ENCODE data around the gene GFOD1. TPM values are rescaled to one million over a fixed set of nuclear protein-coding genes. Genes with fewer than 3 reads are reported as not detected.

The GFOD1 gene
- total and polyA plus RNA-seq, 5 donors = 30.3 to 81.7 (median 54.0) TPM

GRCh38 chr6:13495818-13496217 is 8.4 kb upstream of the GFOD1 start:
- Histone ChIP-seq H3K9me3 (ENCODE audit: control insufficient read depth, low read length) (no peaks in the 10 kb centered on the region), H3K27ac (ENCODE audit: low read length) (peak overlapping the region; percentile 96), H3K4me3 (ENCODE audit: low read length) (no peak overlapping the region), H3K4me1 (ENCODE audit: control insufficient read depth, insufficient read depth, low read length) (peaks cover 7% of the 10 kb centered on the region), H3K27me3 (ENCODE audit: control insufficient read depth, insufficient read depth) (no peaks in the 10 kb centered on the region)
- DNase-seq (no peak), ATAC-seq (peak; percentile 38 to 44)
- WGBS = 54% methylated on average over 3 of the region's 3 CpGs
- intact Hi-C loops (cut with DNase I) = no loop called here

GRCh38 chr6:13495112-13495776 is 7.8 kb upstream of the GFOD1 start:
- H3K27ac ChIP-seq (ENCODE audit: low read length) = peak overlapping the region; percentile 99
- ATAC-seq (peak; percentile 84 to 87), DNase-seq (no peak)
- H3K27me3 ChIP-seq (ENCODE audit: control insufficient read depth, insufficient read depth) = no peaks in the 10 kb centered on the region
- intact Hi-C loops (cut with DNase I) = no loop called here
- H3K4me1 ChIP-seq (ENCODE audit: control insufficient read depth, insufficient read depth, low read length) = peaks cover 7% of the 10 kb centered on the region
- H3K4me3 ChIP-seq (ENCODE audit: low read length) = no peak overlapping the region
- H3K9me3 ChIP-seq (ENCODE audit: control insufficient read depth, low read length) = no peaks in the 10 kb centered on the region
- 65% methylated on average over 5 of the region's 5 CpGs for WGBS

GRCh38 chr6:13494137-13494536 is 6.7 kb upstream of the GFOD1 start:
- Histone ChIP-seq H3K4me1 (ENCODE audit: control insufficient read depth, insufficient read depth, low read length) (peaks cover 7% of the 10 kb centered on the region), H3K27ac (ENCODE audit: low read length) (peak overlapping the region; percentile 7), H3K9me3 (ENCODE audit: control insufficient read depth, low read length) (no peaks in the 10 kb centered on the region), H3K27me3 (ENCODE audit: control insufficient read depth, insufficient read depth) (no peaks in the 10 kb centered on the region), H3K4me3 (ENCODE audit: low read length) (no peak overlapping the region)
- 46% methylated on average over 3 of the region's 3 CpGs for WGBS
- intact Hi-C loops (cut with DNase I) = no loop called here
- DNase-seq = no peak
- ATAC-seq = no peak

GRCh38 chr6:13493147-13493546 is 5.7 kb upstream of the GFOD1 start:
- WGBS = 96% methylated on average over 3 of the region's 3 CpGs
- Histone ChIP-seq H3K9me3 (ENCODE audit: control insufficient read depth, low read length) (no peaks in the 10 kb centered on the region), H3K4me3 (ENCODE audit: low read length) (no peak overlapping the region), H3K27ac (ENCODE audit: low read length) (no peak overlapping the region), H3K27me3 (ENCODE audit: control insufficient read depth, insufficient read depth) (no peaks in the 10 kb centered on the region), H3K4me1 (ENCODE audit: control insufficient read depth, insufficient read depth, low read length) (peaks cover 10% of the 10 kb centered on the region)
- ATAC-seq (no peak), DNase-seq (no peak)
- intact Hi-C loops (cut with DNase I) = no loop called here

GRCh38 chr6:13492357-13492756 is 5.0 kb upstream of the GFOD1 start:
- no peaks in the 10 kb centered on the region for H3K9me3 ChIP-seq (ENCODE audit: control insufficient read depth, low read length)
- DNase-seq = no peak
- H3K4me3 ChIP-seq (ENCODE audit: low read length) = no peak overlapping the region
- no peaks in the 10 kb centered on the region for H3K27me3 ChIP-seq (ENCODE audit: control insufficient read depth, insufficient read depth)
- 64% methylated on average over 2 of the region's 2 CpGs for WGBS
- intact Hi-C loops (cut with DNase I) = no loop called here
- no peak overlapping the region for H3K27ac ChIP-seq (ENCODE audit: low read length)
- ATAC-seq = no peak
- H3K4me1 ChIP-seq (ENCODE audit: control insufficient read depth, insufficient read depth, low read length) = peaks cover 10% of the 10 kb centered on the region

GRCh38 chr6:13491538-13491937 is 4.1 kb upstream of the GFOD1 start:
- Histone ChIP-seq H3K27me3 (ENCODE audit: control insufficient read depth, insufficient read depth) (no peaks in the 10 kb centered on the region), H3K27ac (ENCODE audit: low read length) (no peak overlapping the region), H3K9me3 (ENCODE audit: control insufficient read depth, low read length) (no peaks in the 10 kb centered on the region), H3K4me3 (ENCODE audit: low read length) (no peak overlapping the region), H3K4me1 (ENCODE audit: control insufficient read depth, insufficient read depth, low read length) (peaks cover 10% of the 10 kb centered on the region)
- intact Hi-C loops (cut with DNase I) = no loop called here
- DNase-seq (no peak), ATAC-seq (no peak)
- WGBS = 75% methylated on average over 3 of the region's 3 CpGs

- H3K4me1 ChIP-seq (ENCODE audit: control insufficient read depth, insufficient read depth, low read length) = peaks cover 8% of the 10 kb centered on the region
- no peaks in the 10 kb centered on the region for H3K27me3 ChIP-seq (ENCODE audit: control insufficient read depth, insufficient read depth)
- no peak for DNase-seq
- intact Hi-C loops (cut with DNase I) = no loop called here
- no peak overlapping the region for H3K27ac ChIP-seq (ENCODE audit: low read length)
- ATAC-seq = no peak
- H3K4me3 ChIP-seq (ENCODE audit: low read length) = no peak overlapping the region
- WGBS = 92% methylated on average over 3 of the region's 3 CpGs
- H3K9me3 ChIP-seq (ENCODE audit: control insufficient read depth, low read length) = no peaks in the 10 kb centered on the region
These were observed 3.0 kb upstream of the GFOD1 start for GRCh38 chr6:13490402-13490801.

GRCh38 chr6:13488896-13489237 is 1.5 kb upstream of the GFOD1 start:
- intact Hi-C loops (cut with DNase I) = loop anchor here in 2 of 4 donors (5.0 to 10.0 kb wide), 3 partner anchors 38 to 154 kb away; partner anchors contain the start of gene SIRT5 (in 2 of the 2)
- ATAC-seq = no peak
- peak overlapping the region; percentile 75 for H3K27ac ChIP-seq (ENCODE audit: low read length)
- no peaks in the 10 kb centered on the region for H3K27me3 ChIP-seq (ENCODE audit: control insufficient read depth, insufficient read depth)
- no peak overlapping the region for H3K4me3 ChIP-seq (ENCODE audit: low read length)
- peak in 2 of 3 donors; percentile 48 to 56 for DNase-seq
- no peaks in the 10 kb centered on the region for H3K9me3 ChIP-seq (ENCODE audit: control insufficient read depth, low read length)
- whole genome bisulfite sequencing = 68% methylated on average over 8 of the region's 8 CpGs
- peaks cover 5% of the 10 kb centered on the region for H3K4me1 ChIP-seq (ENCODE audit: control insufficient read depth, insufficient read depth, low read length)

- intact Hi-C loops (cut with DNase I) = loop anchor here in 2 of 4 donors (5.0 to 10.0 kb wide), 3 partner anchors 39 to 153 kb away; partner anchors contain the start of gene SIRT5 (in 2 of the 2)
- no peaks in the 10 kb centered on the region for H3K9me3 ChIP-seq (ENCODE audit: control insufficient read depth, low read length)
- H3K4me1 ChIP-seq (ENCODE audit: control insufficient read depth, insufficient read depth, low read length) = peaks cover 4% of the 10 kb centered on the region
- peak; percentile 71 to 87 (median 85) for DNase-seq
- peak; percentile 15 to 23 for ATAC-seq
- H3K27ac ChIP-seq (ENCODE audit: low read length) = peak overlapping the region; percentile 75
- H3K27me3 ChIP-seq (ENCODE audit: control insufficient read depth, insufficient read depth) = no peaks in the 10 kb centered on the region
- 13% methylated on average over 57 of the region's 57 CpGs for WGBS
- peak overlapping the region; percentile 54 for H3K4me3 ChIP-seq (ENCODE audit: low read length)
These were observed 855 bp upstream of the GFOD1 start for GRCh38 chr6:13488015-13488895.

- intact Hi-C loops (cut with DNase I) = loop anchor here in 2 of 4 donors (5.0 to 10.0 kb wide), 3 partner anchors 41 to 152 kb away; partner anchors contain the start of gene SIRT5 (in 2 of the 2)
- H3K27ac ChIP-seq (ENCODE audit: low read length) = peak overlapping the region; percentile 68
- DNase-seq = peak; percentile 64 to 84 (median 82)
- no peaks in the 10 kb centered on the region for H3K27me3 ChIP-seq (ENCODE audit: control insufficient read depth, insufficient read depth)
- WGBS = under 1% methylated on average over 39 of the region's 39 CpGs
- H3K9me3 ChIP-seq (ENCODE audit: control insufficient read depth, low read length) = no peaks in the 10 kb centered on the region
- peak overlapping the region; percentile 82 for H3K4me3 ChIP-seq (ENCODE audit: low read length)
- ATAC-seq = peak; percentile 35 to 45
- peaks cover 6% of the 10 kb centered on the region for H3K4me1 ChIP-seq (ENCODE audit: control insufficient read depth, insufficient read depth, low read length)
These were observed 700 bp downstream of the GFOD1 start for GRCh38 chr6:13486679-13487121.
